HUES6 (cell line): ENCODE results near the gene ERC2.

ENCODE experiments used
- H3K27ac ChIP-seq: 2 replicates; pipeline ENCODE4 v1.7.0; 2013; ENCODE audit warnings: low read depth, mild to moderate bottlenecking, low read length, inconsistent platforms
- H3K27me3 ChIP-seq: 2 replicates; pipeline ENCODE4 v1.6.1; 2013; ENCODE audit warnings: low read length; ENCODE audit not compliant: control insufficient read depth, insufficient read depth
- H3K36me3 ChIP-seq: 2 replicates; pipeline ENCODE4 v1.6.1; 2013; ENCODE audit warnings: low read length; ENCODE audit not compliant: control insufficient read depth, insufficient read depth
- H3K4me1 ChIP-seq: 2 replicates; pipeline ENCODE4 v1.6.1; 2013; ENCODE audit warnings: low read length; ENCODE audit not compliant: control insufficient read depth, insufficient read depth
- H3K4me3 ChIP-seq: 2 replicates; pipeline ENCODE4 v1.5.1; 2013; ENCODE audit warnings: low read depth, low read length
- H3K9ac ChIP-seq: one replicate; pipeline ENCODE4 v1.6.1; 2013; ENCODE audit warnings: mild to moderate bottlenecking, low read length
- H3K9me3 ChIP-seq: 2 replicates; pipeline ENCODE4 v1.6.1; 2013; ENCODE audit warnings: low read depth, low read length; ENCODE audit not compliant: control insufficient read depth, insufficient read depth

ERC2 gene

GRCh38 chr3:55804170-55805095, 663.8 kb downstream of the ERC2 start:
- no peaks in the 10 kb centered on the region for H3K36me3 ChIP-seq
- H3K9me3 ChIP-seq = no peaks in the 10 kb centered on the region
- H3K4me1 ChIP-seq = peaks cover 5% of the 10 kb centered on the region; the same call in 1 of the 2 replicates
- no peaks in the 10 kb centered on the region for H3K27me3 ChIP-seq
- H3K9ac ChIP-seq = no peak overlapping the region
- no peak overlapping the region for H3K27ac ChIP-seq
- H3K4me3 ChIP-seq = no peak overlapping the region

GRCh38 chr3:55802816-55803215, 665.5 kb downstream of the ERC2 start:
- Histone ChIP-seq H3K27ac (no peak overlapping the region), H3K9me3 (no peaks in the 10 kb centered on the region), H3K36me3 (no peaks in the 10 kb centered on the region), H3K27me3 (no peaks in the 10 kb centered on the region), H3K4me1 (peaks cover 5% of the 10 kb centered on the region; the same call in 1 of the 2 replicates), H3K9ac (no peak overlapping the region), H3K4me3 (no peak overlapping the region)

GRCh38 chr3:55801676-55802075, 666.6 kb downstream of the ERC2 start:
- Histone ChIP-seq H3K4me1 (peaks cover 5% of the 10 kb centered on the region; the same call in 1 of the 2 replicates), H3K27ac (no peak overlapping the region), H3K4me3 (no peak overlapping the region), H3K36me3 (no peaks in the 10 kb centered on the region), H3K9ac (no peak overlapping the region), H3K9me3 (no peaks in the 10 kb centered on the region), H3K27me3 (no peaks in the 10 kb centered on the region)

- H3K27ac ChIP-seq = no peak overlapping the region
- H3K4me3 ChIP-seq = no peak overlapping the region
- H3K9me3 ChIP-seq = no peaks in the 10 kb centered on the region
- no peaks in the 10 kb centered on the region for H3K36me3 ChIP-seq
- H3K9ac ChIP-seq = no peak overlapping the region
- H3K27me3 ChIP-seq = no peaks in the 10 kb centered on the region
- peaks cover 5% of the 10 kb centered on the region; the same call in 1 of the 2 replicates for H3K4me1 ChIP-seq
These were observed 667.2 kb downstream of the ERC2 start for GRCh38 chr3:55801068-55801467.

GRCh38 chr3:55797775-55798174, 670.5 kb downstream of the ERC2 start:
- H3K4me3 ChIP-seq = no peak overlapping the region
- H3K36me3 ChIP-seq = no peaks in the 10 kb centered on the region
- no peak overlapping the region for H3K9ac ChIP-seq

GRCh38 chr3:55797084-55797483, 671.2 kb downstream of the ERC2 start:
- Histone ChIP-seq H3K27ac (no peak overlapping the region), H3K27me3 (no peaks in the 10 kb centered on the region), H3K9ac (no peak overlapping the region), H3K36me3 (no peaks in the 10 kb centered on the region), H3K9me3 (no peaks in the 10 kb centered on the region), H3K4me1 (no peaks in the 10 kb centered on the region; the same call in 1 of the 2 replicates), H3K4me3 (no peak overlapping the region)

More at GRCh38 chr3:55797775-55798174, 670.5 kb downstream of the ERC2 start:
- H3K4me1 ChIP-seq = no peaks in the 10 kb centered on the region
- no peaks in the 10 kb centered on the region for H3K9me3 ChIP-seq
- no peak overlapping the region for H3K27ac ChIP-seq
- no peaks in the 10 kb centered on the region for H3K27me3 ChIP-seq

GRCh38 chr3:55796533-55796932, 671.7 kb downstream of the ERC2 start:
- no peaks in the 10 kb centered on the region for H3K9me3 ChIP-seq
- no peak overlapping the region for H3K9ac ChIP-seq
- H3K4me3 ChIP-seq = no peak overlapping the region
- no peaks in the 10 kb centered on the region for H3K36me3 ChIP-seq
- no peaks in the 10 kb centered on the region for H3K27me3 ChIP-seq
- H3K27ac ChIP-seq = no peak overlapping the region
- H3K4me1 ChIP-seq = no peaks in the 10 kb centered on the region; the same call in 1 of the 2 replicates

GRCh38 chr3:55795746-55796145, 672.5 kb downstream of the ERC2 start:
- Histone ChIP-seq H3K36me3 (no peaks in the 10 kb centered on the region), H3K27me3 (no peaks in the 10 kb centered on the region), H3K4me3 (no peak overlapping the region), H3K27ac (no peak overlapping the region), H3K9ac (no peak overlapping the region), H3K9me3 (no peaks in the 10 kb centered on the region), H3K4me1 (no peaks in the 10 kb centered on the region; the same call in 1 of the 2 replicates)

GRCh38 chr3:55795296-55795695, 673.0 kb downstream of the ERC2 start:
- no peak overlapping the region for H3K27ac ChIP-seq
- no peaks in the 10 kb centered on the region; the same call in 1 of the 2 replicates for H3K4me1 ChIP-seq
- no peak overlapping the region for H3K9ac ChIP-seq
- H3K4me3 ChIP-seq = no peak overlapping the region
- no peaks in the 10 kb centered on the region for H3K27me3 ChIP-seq
- no peaks in the 10 kb centered on the region for H3K9me3 ChIP-seq
- H3K36me3 ChIP-seq = no peaks in the 10 kb centered on the region

GRCh38 chr3:55792742-55793141, 675.5 kb downstream of the ERC2 start:
- H3K36me3 ChIP-seq = no peaks in the 10 kb centered on the region
- H3K4me3 ChIP-seq = no peak overlapping the region
- no peak overlapping the region for H3K27ac ChIP-seq
- no peaks in the 10 kb centered on the region for H3K27me3 ChIP-seq
- H3K4me1 ChIP-seq = no peaks in the 10 kb centered on the region; the same call in 1 of the 2 replicates
- H3K9me3 ChIP-seq = no peaks in the 10 kb centered on the region
- no peak overlapping the region for H3K9ac ChIP-seq

GRCh38 chr3:55792009-55792408, 676.3 kb downstream of the ERC2 start:
- Histone ChIP-seq H3K36me3 (no peaks in the 10 kb centered on the region), H3K27ac (no peak overlapping the region), H3K9ac (no peak overlapping the region), H3K27me3 (no peaks in the 10 kb centered on the region), H3K9me3 (no peaks in the 10 kb centered on the region), H3K4me1 (no peaks in the 10 kb centered on the region; the same call in 1 of the 2 replicates), H3K4me3 (no peak overlapping the region)
